Measurements from ENCODE around the gene ECI1.
A peak's percentile ranks its signal among the peaks of the same experiment; 100 is the strongest.

The ECI1 gene, protein sequence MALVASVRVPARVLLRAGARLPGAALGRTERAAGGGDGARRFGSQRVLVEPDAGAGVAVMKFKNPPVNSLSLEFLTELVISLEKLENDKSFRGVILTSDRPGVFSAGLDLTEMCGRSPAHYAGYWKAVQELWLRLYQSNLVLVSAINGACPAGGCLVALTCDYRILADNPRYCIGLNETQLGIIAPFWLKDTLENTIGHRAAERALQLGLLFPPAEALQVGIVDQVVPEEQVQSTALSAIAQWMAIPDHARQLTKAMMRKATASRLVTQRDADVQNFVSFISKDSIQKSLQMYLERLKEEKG

DNA sequence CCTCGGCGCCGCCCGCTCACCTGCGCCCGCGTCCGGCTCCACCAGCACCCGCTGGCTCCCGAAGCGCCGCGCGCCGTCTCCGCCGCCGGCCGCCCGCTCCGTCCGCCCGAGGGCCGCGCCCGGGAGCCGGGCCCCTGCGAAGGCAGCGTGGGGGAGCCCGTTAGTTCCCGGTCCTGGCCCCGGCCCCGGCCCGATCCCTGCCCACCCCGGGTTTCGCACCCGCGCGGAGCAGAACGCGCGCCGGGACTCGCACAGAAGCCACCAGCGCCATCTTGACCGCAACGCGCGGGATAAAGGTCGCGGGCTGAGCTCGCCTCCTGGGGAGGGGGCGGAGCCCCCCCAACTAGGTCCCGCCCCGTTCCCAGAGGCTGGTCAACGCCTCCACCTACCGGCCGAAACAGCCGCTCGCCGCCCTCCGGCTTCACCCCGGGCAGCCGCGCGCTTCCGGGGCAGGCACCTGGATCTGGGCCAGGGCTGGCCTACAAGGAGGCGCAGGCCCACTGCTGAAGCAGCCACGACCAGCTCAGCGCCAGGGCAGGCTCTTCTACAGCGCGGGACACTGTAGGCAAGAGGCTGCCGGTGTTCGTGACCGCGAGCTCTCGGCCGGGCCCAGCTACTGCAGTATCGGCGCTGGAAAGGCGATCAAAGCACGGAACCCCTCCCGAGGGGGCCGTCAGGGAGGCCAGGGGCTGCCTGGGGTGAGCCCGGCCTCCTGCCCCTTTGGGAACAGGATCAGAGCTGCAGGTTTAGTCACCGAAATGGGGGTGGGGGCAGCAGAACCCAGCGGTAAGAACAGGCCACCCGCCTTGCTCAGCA, at the start of gene ECI1:
Gene ECI1 (minus strand): TSS at position 292 of the 816 bp plus-strand sequence. CDS start 21 bp downstream, at position 271.
- DNase-seq (ENCODE audit: low spot score): peak; percentile 83

DNA sequence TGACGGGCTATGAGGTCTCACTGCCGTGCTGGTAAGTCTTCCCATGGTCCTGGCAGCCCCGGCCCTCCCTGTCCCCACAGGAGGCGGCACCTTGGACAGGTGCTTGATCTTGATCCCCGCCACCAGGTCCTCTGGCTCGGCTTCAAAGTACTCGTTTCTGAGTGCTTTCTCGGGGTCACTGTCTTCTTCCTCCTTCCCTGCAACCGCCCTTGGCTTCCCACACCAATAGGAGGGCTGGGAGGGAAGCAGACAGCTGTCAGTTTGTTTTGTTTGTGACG, 48.5 kb upstream of the ECI1 start:
- no peak for DNase-seq (ENCODE audit: low spot score)

DNA sequence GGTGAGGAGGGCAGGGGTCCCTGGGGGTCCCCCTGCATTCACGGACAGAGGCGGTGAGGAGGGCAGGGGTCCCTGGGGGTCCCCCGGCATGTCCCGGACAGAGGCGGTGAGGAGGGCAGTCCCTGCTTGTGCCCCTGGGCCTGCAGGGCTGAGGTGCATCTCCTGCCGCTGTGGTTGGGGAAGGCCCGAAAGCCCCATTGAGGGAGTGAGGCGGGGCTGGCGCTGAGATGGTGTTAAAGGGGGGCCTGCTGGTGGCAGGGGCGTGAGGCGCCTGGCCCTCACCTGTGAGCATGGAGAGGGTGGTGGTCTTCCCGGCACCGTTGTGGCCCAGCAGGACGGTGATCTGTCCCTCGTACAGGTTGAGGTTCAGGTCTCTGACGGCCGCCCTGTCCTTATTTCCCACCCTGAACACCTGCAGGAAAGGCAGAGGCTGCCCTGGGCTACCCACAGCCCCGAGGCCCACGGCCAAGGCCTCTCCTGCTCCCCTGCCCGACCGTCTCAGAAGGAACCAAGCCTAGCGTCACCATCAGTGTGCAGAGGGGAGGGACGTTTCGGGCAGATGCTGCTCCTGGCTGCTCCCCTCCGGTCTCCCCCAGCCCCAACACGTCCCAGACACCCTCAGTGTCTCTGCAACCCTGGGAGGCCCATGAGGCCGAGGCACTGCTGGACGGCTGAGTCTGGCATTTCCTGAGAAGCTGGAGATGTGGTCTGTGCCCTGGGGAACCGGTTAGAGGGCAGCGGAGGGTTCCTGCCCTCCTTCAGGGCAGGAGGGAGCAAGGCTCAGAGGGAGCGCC, 47.9 kb upstream of the ECI1 start:
- no peak for DNase-seq (ENCODE audit: low spot score)

GRCh38 chr16:2298621-2299020, 47.2 kb upstream of the ECI1 start:
- no peak for DNase-seq (ENCODE audit: low spot score)

DNA sequence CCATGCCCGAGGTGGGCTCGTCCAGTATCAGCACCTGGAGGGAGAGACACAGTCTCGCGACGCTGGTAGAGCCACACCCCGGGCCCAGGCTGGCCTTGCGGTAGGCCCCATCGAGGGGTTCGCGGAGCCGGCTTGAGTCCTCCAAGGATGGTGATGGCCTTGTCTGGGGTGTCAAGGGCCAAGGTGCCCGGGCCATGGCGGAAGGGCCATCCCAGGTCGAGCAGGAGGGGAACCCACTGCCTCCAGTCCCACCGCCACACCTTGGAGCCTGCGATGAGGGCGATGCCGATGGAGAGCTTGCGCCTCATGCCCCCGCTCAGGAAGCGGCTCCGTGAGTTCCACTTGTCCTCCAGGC, 46.1 kb upstream of the ECI1 start:
- DNase-seq (ENCODE audit: low spot score): no peak

DNA sequence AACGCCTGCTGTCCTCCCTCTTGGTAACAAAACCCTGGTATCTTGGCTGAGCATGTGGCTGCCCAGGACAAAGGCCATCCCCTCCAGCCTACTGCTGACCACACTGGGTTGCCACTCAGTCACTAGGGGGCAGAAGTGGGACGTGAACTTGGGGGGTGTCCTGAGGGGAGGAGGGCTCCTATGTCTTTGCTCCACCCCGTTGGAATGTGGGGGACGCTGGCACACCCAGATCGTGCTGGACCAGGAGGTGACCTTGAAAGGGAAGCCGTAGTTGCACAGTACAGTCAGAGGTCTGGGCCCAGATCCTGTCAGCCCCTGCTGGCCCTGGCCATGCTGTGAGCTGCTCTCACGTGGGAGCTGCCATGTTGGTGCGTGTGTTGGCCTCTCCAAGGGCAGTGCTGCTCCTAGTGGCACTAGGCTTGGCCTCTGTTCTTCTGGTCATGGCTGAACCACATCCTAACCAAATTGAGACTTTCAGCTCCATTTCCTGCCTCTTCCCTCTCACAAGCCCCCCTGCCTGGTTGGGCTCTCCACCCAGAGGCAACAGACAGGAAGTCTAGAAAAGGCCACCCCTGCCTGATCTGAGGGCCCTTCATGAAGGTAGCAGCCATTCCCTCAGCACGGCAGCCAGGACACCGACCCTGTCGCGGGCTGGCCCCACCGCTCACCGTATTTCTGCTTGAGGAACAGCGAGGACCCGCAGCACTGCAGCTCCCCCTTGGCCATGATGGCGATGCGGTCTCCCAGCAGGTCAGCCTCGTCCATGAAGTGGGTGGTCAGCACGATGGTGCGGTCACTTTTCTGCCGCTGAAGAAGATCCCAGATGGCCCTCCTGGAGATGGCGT, 45.5 kb upstream of the ECI1 start:
- no peak for DNase-seq (ENCODE audit: low spot score)

DNA sequence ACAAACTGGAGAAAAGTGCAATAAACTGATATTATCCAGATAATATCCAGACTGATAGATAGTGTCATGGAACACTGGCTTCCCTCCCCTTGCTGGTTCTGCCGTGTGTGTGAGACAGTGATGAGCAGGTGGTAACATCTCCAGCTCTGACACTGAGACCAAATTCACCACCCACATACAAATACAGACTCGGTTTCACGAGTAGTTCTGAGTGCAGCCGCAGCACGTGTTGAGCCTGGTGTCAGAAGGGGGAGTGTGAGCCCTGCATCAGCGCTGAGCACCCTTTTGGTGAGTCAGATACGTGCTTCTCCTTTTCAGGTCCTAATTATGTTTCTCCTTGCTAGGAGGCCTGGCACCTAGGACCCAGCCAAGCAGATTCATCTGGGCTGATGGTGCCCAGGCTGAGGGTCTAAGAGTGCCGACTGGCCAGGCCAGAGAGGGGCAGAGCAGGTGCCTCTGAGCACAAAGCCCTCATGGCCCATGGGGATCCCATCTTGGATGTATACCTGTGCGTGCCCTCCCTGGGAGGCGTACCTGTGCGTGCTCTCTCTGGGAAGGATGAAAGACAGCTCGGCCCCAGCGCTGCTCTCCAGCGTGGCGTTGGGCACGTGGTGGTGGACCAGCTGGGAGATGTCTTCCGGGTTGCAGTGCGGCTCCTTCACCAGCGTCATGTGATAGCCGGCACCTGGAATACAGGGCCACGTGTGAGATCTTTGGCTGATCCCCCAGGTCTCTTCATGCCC, 43.8 kb upstream of the ECI1 start:
- no peak for DNase-seq (ENCODE audit: low spot score)

GRCh38 chr16:2292221-2292620, 40.8 kb upstream of the ECI1 start:
- DNase-seq (ENCODE audit: low spot score): no peak

GRCh38 chr16:2289282-2289681, 37.9 kb upstream of the ECI1 start:
- DNase-seq (ENCODE audit: low spot score): no peak

DNA sequence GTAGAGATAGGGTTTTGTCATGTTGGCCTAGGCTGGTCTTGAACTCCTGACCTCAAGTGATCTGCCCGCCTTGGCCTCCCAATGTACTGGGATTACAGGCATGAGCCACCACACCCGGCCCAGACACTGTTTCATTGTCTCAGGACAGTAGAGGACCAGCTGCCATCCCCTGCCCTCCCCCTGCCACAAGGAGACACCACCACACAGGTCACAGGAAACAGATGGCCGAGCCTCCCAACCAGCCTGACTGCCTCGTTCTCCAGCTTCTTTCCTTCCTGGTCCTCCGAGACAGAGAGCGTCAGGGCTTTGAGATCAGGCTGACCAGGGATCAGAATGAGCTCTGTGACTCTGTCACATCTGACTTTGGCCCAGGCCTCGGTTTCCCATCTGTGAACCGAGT, 37.3 kb upstream of the ECI1 start:
- DNase-seq (ENCODE audit: low spot score): no peak

DNA sequence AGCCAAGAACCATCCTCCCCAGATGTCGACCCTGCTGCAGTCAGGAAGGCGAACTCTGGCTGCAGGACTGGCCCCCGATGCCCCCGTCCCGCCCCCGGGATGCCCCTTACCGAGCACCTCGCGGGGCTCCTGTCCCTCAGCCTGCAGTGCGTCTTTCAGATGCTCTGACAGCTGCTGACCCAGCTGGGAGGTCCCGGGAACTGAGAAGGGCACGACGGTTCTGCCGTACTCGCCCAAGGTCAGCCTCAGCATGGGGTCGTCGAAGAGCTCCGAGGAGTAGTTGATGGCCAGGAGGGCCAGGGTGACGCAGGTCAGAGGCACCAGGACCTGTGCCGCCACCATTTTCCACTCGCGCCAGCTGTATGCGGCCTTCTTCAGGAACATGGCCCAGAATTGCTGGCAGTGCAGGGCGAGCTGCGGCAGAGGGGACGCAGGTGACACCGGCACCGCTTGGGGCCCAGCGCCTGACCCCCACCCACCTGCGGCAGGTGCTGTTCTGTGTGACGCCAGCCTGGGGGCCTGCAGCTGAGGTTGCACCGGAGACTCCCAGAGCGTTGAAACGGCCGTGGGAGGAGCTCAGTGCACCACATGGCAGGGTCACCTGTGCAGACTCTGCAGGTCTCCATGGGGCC, 36.6 kb upstream of the ECI1 start:
- DNase-seq (ENCODE audit: low spot score): no peak

GRCh38 chr16:2286550-2286949, 35.2 kb upstream of the ECI1 start:
- DNase-seq (ENCODE audit: low spot score): no peak

GRCh38 chr16:2285731-2286191, 34.4 kb upstream of the ECI1 start:
- no peak for DNase-seq (ENCODE audit: low spot score)

DNA sequence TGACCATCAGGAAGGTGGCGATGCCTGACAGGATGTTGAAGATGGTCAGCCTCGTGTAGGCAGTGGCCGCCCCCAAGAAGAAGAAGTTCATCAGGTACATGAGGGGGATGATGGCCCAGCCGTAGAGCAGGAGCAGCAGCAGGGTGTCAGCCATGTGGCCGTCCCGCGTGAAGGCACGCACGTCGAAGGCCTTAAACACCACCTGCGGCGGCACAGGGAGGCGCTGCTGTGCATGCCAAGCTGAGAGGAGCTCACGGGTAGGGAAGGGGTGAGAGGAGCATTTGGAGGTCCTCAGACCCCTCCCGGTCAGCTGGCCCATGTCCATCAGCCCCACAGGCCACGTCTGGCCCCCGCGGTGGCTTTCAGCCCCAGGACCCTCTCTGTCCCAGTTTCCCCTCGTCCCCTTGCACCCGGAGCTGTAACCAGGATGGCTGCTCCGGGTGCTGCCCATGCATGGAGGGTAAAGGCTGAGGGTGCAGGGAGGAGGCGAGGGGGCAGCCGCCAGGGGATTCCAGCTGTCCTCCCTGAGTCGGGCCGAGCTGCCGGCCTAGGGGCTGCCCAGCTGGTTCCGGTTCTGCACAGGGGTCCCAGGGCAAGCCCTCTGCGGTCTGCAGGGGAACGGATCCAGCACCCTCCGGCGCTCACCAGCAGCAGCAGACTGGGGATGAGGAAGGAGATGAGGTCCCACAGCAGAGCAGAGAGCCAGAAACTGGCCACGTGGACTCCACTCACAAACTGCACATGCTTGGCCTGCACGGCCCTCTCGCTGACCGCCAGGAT, 33.6 kb upstream of the ECI1 start:
- no peak for DNase-seq (ENCODE audit: low spot score)

- DNase-seq (ENCODE audit: low spot score): no peak
Observed at GRCh38 chr16:2284001-2284770, 32.8 kb upstream of the ECI1 start.

DNA sequence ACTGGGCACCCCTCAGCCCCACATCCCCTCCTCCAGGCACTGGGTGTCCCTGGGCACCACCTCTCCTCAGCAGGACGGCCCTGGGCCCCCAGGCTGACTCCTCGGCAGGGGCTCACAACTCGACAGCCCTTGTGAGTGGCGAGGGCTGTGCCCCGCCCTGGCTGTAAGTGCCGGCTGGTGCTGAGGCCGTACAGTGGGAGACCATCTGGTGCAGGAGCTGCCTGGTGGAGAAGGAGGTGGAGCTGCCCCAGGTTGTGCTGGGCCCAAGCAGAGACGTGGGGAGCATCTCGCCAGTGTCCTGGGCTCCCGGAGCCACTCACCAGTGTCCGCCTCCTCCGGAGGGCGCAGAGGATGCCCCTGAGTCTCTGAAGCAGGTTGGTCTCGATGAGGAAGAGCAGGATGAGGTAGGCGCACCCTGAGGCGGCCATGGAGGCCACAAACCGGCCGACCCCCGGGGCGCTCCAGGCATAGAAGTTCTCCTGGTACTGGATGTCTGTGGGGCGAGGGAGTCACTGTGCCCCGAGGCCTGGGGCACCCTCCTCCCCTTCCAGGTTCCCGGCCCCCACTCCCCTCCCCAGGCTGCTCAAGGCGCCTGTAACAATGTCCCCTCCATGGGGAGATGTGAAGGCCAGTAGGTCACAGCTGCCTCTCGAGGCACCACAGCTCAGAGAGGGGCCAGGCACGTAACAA, 31.6 kb upstream of the ECI1 start:
- DNase-seq (ENCODE audit: low spot score): no peak

DNA sequence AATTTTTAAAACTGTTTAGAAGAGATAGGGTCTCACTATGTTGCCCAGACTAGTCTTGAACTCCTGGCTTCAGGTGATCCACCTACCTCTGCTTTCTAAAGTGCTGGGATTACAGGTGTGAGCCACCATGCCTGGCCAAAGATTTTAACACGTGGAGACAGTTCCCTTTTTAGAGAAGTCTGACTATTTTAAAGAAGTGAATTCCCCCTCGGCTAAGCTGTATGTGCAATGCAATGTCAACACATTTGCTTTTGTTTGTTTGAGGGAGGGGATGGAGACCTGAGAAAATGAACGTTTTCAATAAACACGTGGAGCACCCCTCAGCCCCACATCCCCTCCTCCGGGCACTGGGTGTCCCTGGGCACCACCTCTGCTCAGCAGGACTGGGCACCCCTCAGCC, 30.9 kb upstream of the ECI1 start:
- DNase-seq (ENCODE audit: low spot score): no peak

- no peak for DNase-seq (ENCODE audit: low spot score)
Observed at GRCh38 chr16:2280981-2281542, 29.7 kb upstream of the ECI1 start.
